ENCODE results near the gene CACFD1.

DNA sequence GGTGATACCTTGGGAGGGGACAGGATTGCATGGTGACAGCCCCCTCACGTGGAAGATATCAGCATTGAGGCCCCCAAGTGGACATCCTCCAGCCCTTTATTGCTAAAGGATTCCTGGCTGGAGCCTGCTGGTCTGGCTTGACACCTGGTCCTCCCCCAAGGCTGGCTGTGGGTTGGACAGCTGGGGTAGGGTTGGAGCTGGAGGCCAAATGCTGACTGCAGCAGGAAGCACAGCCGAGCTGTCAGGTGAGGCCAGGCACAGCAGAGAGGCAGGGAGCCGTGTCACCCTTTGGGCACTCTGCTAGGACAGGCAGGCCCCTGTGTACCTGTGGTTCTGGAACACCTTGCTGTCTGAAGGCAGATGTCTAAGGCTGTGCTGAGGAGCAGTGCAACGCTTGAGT is 2.2 kb downstream of the CACFD1 start:
- TF ChIP-seq, protein P1, sequence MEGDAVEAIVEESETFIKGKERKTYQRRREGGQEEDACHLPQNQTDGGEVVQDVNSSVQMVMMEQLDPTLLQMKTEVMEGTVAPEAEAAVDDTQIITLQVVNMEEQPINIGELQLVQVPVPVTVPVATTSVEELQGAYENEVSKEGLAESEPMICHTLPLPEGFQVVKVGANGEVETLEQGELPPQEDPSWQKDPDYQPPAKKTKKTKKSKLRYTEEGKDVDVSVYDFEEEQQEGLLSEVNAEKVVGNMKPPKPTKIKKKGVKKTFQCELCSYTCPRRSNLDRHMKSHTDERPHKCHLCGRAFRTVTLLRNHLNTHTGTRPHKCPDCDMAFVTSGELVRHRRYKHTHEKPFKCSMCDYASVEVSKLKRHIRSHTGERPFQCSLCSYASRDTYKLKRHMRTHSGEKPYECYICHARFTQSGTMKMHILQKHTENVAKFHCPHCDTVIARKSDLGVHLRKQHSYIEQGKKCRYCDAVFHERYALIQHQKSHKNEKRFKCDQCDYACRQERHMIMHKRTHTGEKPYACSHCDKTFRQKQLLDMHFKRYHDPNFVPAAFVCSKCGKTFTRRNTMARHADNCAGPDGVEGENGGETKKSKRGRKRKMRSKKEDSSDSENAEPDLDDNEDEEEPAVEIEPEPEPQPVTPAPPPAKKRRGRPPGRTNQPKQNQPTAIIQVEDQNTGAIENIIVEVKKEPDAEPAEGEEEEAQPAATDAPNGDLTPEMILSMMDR (conservative IDR thresholded peaks at IDR 0.05; ENCODE audit: low read length) = peak; percentile 49
- TF ChIP-seq EZH2phosphoT487 (IDR thresholded peaks at IDR 0.05; ENCODE audit: borderline replicate concordance, low read depth, low read length) = no peak

Measured in OCI-LY7 (cell line).